HG03045 (cell line): ENCODE data around the gene SAMD14.

Experiments
- ATAC-seq: cut with Tn5 transposase; IDR thresholded peaks from one replicate; pipeline ENCODE4 v1.9.1; 2021; ENCODE audit warnings: mild to moderate bottlenecking, moderate library complexity; ENCODE audit not compliant: unreplicated experiment

SAMD14 gene

GRCh38 chr17:50129728-50130558 is at the start of gene SAMD14:
TSS of gene SAMD14 (minus strand) at chr17:50130160. CDS start at chr17:50124959, 5,201 bp downstream.
- ATAC-seq, result no peak

GRCh38 chr17:50177983-50178834 is 48.2 kb upstream of the SAMD14 start:
- peak; percentile 72 for ATAC-seq

- ATAC-seq, result no peak
Observed at GRCh38 chr17:50177476-50177875, 47.5 kb upstream of the SAMD14 start.

DNA sequence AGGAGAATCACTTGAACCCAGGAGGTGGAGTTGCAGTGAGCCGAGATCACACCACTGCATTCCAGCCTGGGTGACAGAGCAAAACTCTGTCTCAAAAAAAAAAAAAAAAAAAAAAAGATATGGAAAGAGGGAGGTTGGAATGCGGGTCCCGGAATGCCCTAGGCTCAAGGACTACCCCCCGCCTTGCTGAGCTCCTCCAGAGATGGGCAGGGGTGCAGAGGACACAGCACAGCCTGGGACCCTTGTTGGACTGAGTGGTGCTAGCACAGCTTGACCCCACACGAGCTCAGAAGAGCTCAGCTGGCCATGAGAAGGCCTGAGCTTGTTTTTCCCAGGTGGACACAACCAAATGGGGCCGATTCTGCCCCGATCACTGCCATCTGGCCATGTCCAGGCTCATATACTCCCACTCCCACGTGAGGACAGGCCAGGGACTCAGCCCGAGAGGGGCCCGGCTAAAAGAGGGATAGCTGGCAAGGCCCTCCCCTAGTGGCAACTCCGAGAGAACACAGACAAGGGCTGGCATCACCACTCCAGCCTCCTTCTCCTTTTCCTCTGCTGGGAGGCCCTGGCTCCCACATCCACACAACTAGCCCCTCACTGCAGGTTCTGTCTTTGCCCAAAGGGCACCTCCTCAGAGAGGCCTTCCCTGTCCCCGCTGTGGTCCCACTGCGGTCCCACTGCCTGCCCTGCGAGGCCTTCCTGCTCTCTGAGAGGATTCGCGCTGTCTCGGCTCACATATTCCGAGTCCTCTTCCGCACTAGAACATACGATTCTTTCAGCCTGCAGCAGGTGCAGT is 46.8 kb upstream of the SAMD14 start:
- no peak for ATAC-seq

DNA sequence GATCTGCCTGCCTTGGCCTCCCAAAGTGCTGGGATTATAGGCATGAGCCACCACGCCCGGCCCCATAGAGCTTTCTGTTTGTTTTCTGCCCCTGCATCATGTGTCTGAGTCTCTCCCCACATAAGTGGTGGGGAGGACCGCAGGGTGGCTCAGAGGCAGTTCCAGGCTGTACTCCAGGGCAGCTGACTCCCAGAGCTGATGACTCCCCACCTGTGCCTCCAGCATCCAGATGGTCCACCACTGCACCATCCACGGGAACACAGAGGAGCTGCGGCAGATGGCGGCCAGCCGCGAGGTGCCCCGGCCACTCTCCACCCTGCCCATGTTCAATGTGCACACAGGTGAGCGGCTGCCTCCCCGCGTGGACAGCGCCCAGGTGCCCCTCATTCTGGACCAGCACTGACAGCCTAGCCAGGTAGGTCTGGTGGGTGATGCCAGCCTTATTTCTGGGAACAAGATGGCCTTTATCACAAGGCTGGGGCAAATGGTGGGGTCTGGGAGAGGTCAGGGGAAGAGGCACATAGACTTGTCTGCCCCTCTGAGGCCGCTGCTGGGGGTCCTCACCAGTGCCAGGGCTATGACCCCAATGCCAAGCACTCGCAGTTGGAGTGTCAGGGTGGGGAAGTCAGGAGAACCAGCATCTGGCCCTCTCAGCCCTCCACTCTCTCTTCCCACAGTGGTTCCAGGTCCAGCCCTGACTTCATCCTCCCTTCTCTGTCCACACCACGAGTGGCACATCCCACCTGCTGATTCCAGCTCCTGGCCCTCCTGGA is 45.3 kb upstream of the SAMD14 start:
- no peak for ATAC-seq

DNA sequence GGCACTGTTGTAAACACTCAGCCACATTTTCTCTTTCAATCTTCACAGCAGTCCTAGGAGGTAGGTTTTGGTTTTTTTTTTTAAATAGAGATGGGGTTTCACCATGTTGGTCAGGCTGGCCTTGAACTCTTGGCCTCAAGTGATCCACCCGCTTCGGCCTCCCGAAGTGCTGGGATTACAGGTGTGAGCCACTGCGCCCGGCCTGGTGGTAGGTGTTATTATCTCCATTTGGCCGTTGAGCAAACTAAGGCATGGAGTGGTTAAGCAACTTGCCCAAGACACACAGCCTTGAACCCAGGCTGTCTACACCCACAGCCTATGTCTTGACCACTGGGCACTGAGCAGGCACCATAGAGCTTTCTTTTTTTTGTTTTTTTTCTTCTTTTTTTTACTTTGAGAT is 44.5 kb upstream of the SAMD14 start:
- no peak for ATAC-seq

- ATAC-seq, result no peak
Observed at GRCh38 chr17:50173335-50173941, 43.5 kb upstream of the SAMD14 start.

DNA sequence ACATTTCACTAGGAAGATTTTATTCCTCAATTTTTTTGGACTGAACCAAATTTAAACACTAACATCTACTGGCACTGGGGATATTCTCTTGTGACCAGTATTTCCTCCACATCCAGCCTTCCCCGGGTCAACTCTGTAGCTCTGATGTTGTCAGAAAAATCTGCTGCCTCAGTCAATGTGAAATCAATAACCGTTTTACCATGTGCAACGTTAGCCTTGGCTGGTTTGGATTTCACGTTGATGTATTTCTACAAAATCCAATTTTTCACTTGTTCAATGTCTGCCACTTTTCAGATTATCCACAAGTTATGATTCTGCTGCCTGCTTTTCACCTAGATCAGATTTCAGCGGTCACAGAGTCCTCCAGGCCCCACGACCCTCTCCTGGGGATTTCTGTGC is 43.0 kb upstream of the SAMD14 start:
- ATAC-seq, result no peak

GRCh38 chr17:50172130-50172529 is 42.2 kb upstream of the SAMD14 start:
- no peak for ATAC-seq

GRCh38 chr17:50171371-50172071 is 41.6 kb upstream of the SAMD14 start:
- ATAC-seq, result no peak

GRCh38 chr17:50170662-50171370 is 40.9 kb upstream of the SAMD14 start:
- no peak for ATAC-seq

- ATAC-seq, result no peak
Observed at GRCh38 chr17:50169881-50170459, 40.0 kb upstream of the SAMD14 start.

DNA sequence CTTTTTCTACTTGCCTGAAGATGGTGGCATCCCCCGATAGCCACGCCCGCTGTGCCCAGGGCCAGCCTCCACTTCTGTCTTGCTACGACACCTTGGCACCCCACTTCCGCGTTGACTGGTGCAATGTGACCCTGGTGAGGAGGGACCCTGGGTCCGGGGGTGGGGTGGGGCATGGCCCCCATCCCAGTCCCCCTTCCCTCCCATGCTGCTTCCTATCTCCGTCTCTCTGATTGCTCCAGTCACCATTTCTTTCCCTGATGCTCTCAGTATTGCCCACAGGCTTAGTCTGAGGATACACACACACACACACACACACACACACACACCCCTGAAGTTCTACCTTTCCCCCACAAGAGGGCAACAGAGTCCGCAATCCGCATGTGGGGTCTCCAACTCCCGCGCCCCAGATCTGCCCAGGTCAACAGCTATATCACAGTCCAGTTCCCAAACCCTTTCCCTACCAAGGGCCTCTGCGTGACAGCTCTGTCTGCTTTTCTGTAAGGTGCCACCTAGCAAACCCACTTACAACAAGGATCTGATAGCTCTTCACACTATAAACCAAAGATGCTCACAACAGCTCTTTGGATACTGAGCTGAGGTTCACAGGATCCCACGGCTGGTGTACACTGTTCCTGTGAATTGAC is 39.3 kb upstream of the SAMD14 start:
- no peak for ATAC-seq

- no peak for ATAC-seq
Observed at GRCh38 chr17:50168319-50168718, 38.4 kb upstream of the SAMD14 start.

DNA sequence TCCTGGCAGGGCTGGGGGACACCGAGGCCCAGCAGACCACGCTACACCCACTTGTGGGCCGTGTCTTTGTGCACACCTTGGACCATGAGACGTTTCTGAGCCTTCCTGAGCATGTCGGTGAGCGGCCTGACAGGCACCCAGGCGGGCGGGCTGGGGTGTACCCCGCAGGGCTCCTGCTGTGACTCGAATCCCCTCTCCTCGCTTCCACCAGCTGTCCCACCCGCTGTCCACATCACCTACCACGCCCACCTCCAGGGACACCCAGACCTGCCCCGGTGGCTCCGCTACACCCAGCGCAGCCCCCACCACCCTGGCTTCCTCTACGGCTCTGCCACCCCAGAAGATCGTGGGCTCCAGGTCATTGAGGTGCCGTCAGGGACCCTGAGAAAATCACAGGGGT is 37.4 kb upstream of the SAMD14 start:
- no peak for ATAC-seq

DNA sequence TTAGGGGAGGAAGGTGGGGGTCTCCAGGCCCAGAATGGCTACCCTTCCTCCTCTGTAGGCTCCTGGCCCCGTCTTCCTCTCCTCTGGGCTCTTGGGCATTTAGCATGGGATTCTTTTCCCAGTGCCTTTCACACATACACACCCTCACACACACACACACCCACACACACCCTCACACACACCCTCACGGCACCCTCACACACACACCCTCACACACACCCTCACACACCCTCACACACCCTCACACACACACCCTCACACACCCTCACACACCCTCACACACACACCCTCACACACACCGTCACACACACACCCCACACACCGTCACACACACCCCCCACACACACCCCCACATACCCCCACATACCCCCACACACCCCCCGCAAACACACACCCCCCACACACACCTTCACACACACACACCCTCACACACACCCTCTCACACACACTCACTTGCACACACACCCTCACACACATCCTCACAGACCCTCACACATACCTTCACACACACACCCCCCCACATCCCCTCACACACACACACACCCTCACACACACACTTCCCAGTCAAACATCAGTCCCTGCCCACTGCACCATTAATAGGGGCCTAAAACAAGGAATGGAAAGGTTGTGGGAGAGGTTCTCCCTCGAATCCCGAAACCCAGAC is 36.7 kb upstream of the SAMD14 start:
- ATAC-seq, result no peak

DNA sequence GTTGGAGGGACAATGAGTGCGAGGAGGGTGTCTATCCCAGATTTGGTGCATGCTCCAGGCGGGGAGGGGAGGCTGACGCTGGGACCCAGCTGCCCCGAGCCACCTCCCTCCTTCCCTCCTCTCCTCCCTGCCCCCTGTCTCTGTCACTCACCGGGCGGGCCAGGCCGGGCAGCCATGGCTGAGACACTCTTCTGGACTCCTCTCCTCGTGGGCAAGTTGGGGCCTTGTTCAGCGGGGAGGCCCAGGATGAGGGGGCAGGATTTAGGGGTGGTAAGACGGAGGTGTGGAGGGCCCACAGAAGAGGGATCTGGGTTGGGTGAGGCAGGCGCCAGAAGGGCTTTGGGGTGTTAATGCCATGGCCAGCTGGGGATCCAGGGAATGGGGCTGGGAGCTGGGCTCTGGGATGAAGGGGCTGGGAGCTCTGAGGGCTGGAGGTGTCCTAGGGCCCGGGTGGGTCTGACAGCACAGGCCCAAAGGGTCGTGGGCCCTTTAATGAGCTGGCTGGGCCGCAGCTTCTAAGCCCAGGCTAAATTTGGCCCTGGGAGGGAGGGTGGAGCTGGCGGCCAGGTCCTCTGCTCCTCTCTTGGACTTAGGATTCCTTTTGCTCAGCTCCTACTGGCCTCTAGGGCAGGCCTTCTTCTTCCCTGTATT is 36.0 kb upstream of the SAMD14 start, which contains the start of gene SGCA:
Gene SGCA (plus strand): TSS at position 139 of the 651 bp plus-strand sequence. CDS start 36 bp downstream, at position 175.
- no peak for ATAC-seq
